ENCODE data around the gene LARP4B.

The LARP4B gene

DNA sequence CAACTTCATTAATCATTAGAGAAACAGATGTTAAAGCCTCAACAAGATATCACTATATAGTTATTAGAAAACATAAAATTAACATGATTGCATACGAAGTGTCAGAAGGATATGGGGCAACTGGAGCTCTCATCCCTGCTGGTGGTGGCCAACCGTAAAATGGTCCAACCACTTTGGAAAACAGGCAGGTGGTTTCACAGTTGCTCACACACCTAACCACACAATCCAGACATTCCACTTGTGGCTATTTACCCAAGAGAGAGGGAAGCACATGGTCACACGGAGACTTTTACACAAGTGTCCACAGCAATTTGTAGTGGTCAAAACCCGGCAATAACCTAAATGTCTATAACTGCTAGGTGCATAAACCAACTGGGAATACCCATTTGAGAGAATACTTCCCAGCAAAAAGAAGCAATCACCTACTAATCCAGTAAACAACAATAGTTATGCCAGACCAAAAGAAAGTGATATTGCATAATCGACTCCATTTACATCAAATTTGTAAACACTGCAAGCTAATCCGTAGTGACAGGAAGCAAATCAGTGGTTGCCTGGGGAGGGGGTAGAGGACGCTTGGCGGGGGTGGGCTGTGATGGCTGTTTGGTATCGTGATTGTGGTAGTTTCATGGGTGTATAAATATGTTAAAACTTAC, 91.8 kb downstream of the LARP4B start:
- no peak for TF ChIP-seq CTCF (IDR thresholded peaks at IDR 0.05; ENCODE audit: control insufficient read depth, insufficient read depth, low read depth, low read length, missing control alignments)
- DNase-seq (ENCODE audit: low read depth), result no peak
- no peak overlapping the region for H3K4me3 ChIP-seq (ENCODE audit: control insufficient read depth, low read depth, low read length)

GRCh38 chr10:836782-837181, 94.7 kb downstream of the LARP4B start:
- TF ChIP-seq CTCF (IDR thresholded peaks at IDR 0.05; ENCODE audit: control insufficient read depth, insufficient read depth, low read depth, low read length, missing control alignments), result no peak
- DNase-seq (ENCODE audit: low read depth), result no peak
- H3K4me3 ChIP-seq (ENCODE audit: control insufficient read depth, low read depth, low read length), result no peak overlapping the region

GRCh38 chr10:834493-834892, 97.0 kb downstream of the LARP4B start:
- no peak for DNase-seq (ENCODE audit: low read depth)
- no peak for TF ChIP-seq CTCF (IDR thresholded peaks at IDR 0.05; ENCODE audit: control insufficient read depth, insufficient read depth, low read depth, low read length, missing control alignments)
- no peak overlapping the region for H3K4me3 ChIP-seq (ENCODE audit: control insufficient read depth, low read depth, low read length)

DNA sequence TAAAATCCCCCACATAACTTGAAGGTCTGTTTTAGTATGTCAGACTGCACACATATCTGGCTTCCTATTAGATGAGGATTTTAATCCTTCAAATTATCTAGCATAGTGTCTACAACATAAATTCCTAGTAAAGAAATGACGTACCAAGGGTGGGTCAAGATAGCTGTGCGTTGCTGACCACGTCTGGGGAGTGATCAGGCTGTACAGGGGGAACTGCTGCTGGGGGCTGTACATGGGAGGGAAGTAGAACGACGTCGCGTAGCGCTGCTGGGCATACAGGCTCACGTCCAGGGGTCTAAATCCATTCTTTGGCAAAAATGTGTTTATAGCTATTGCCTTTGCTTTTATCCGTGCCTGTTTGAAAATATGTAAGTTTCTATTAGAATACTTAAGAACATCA, 102.3 kb downstream of the LARP4B start:
- DNase-seq (ENCODE audit: low read depth), result no peak
- TF ChIP-seq CTCF (IDR thresholded peaks at IDR 0.05; ENCODE audit: control insufficient read depth, insufficient read depth, low read depth, low read length, missing control alignments), result no peak

DNA sequence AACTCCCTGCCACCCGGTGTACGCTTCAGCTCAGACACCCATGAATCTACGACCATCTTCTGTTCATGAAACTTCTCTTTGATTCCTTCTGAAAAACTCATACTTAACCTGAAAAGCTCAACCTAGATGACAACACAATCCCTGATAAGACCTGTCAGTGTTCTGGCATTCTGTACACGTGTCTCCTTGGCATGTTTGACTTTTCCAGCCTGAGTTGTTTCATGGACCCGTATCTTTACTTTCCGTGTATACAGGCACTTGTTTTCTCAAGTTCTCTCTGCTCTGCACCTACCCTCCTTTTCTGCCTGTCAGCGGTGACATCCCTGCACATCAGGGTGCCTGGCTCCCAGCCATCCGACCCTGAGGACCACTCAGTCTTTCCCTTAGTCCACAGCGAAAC, 103.3 kb downstream of the LARP4B start:
- H3K4me3 ChIP-seq (ENCODE audit: control insufficient read depth, low read depth, low read length), result no peak overlapping the region
- no peak for TF ChIP-seq CTCF (IDR thresholded peaks at IDR 0.05; ENCODE audit: control insufficient read depth, insufficient read depth, low read depth, low read length, missing control alignments)
- DNase-seq (ENCODE audit: low read depth), result no peak

More for the DNA sequence above, 102.3 kb downstream of the LARP4B start:
- no peak overlapping the region for H3K4me3 ChIP-seq (ENCODE audit: control insufficient read depth, low read depth, low read length)

DNA sequence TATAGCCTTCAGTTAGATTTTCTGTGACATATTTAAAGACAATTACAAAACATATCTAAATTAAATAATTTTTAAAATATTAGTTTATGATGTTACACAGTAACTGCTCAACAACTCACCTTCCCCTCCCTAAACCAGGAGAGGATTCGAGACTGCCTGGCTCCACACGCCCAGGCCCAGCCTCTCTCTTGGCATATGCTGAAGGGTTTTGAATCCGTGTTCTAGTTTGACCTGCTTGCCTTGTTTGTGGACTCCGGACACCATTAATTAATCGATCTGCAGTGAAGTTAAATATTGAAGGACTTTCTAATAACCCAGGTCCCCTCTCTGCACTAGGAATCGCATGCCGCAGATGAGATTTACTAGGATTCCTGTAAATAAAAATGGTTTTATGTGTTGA, 106.6 kb downstream of the LARP4B start:
- DNase-seq (ENCODE audit: low read depth), result no peak
- no peak overlapping the region for H3K4me3 ChIP-seq (ENCODE audit: control insufficient read depth, low read depth, low read length)
- TF ChIP-seq CTCF (IDR thresholded peaks at IDR 0.05; ENCODE audit: control insufficient read depth, insufficient read depth, low read depth, low read length, missing control alignments), result no peak

All from AG09309 (cell line).